ENCODE measurements around the gene COBLL1.

GRCh38 chr2:164681009-164681408 is 160.6 kb downstream of the COBLL1 start:
- TF ChIP-seq POLR2A (IDR thresholded peaks at IDR 0.05) (no peak), EP300 (IDR thresholded peaks at IDR 0.05) (no peak)
